ENCODE measurements around the gene CENPM. TPM values are rescaled to one million over a fixed set of nuclear protein-coding genes. Genes with fewer than 3 reads are reported as not detected.

The CENPM gene
- total and polyA plus RNA-seq, 2 experiments from 2014 or later, result 6.7 to 14.9 TPM

GRCh38 chr22:41947424-41948080 is 600 bp upstream of the CENPM start:
- Histone ChIP-seq H3K36me3 (replicated peaks; ENCODE audit: insufficient read depth, low read depth) (no peaks in the 10 kb centered on the region), H3K9me3 (ENCODE audit: low read depth) (no peaks in the 10 kb centered on the region), H3K9me2 (replicated peaks; ENCODE audit: insufficient read depth) (no peaks in the 10 kb centered on the region), H4K20me1 (ENCODE audit: insufficient read depth, poor library complexity, severe bottlenecking) (no peaks in the 10 kb centered on the region), H2AFZ (peak overlapping the region; percentile 27), H3K4me2 (peak overlapping the region; percentile 94), H3K4me1 (ENCODE audit: insufficient read depth) (peaks cover 6% of the 10 kb centered on the region), H3K27ac (no peak overlapping the region), H3K27me3 (no peaks in the 10 kb centered on the region), H3K79me2 (peaks cover 7% of the 10 kb centered on the region), H3K4me3 (no peak overlapping the region)
- DNase-seq (ENCODE audit: low spot score), result no peak
- 91% methylated on average over 16 of the region's 21 CpGs for WGBS (ENCODE audit: low lambda C conversion rate, missing lambda C conversion rate)
- TF ChIP-seq EZH2phosphoT487 (IDR thresholded peaks at IDR 0.05; ENCODE audit: low read depth, severe bottlenecking, unreplicated experiment), result no peak
- no peak for TF ChIP-seq CTCF (IDR thresholded peaks at IDR 0.05; ENCODE audit: poor library complexity)
- no peak for TF ChIP-seq EZH2 (IDR thresholded peaks at IDR 0.05; ENCODE audit: borderline replicate concordance)

GRCh38 chr22:41943661-41944209 is 3.2 kb downstream of the CENPM start:
- Histone ChIP-seq H3K4me3 (no peak overlapping the region), H2AFZ (no peak overlapping the region), H3K27me3 (no peaks in the 10 kb centered on the region), H3K4me1 (ENCODE audit: insufficient read depth) (peaks cover 6% of the 10 kb centered on the region), H3K9me2 (replicated peaks; ENCODE audit: insufficient read depth) (no peaks in the 10 kb centered on the region), H3K9me3 (ENCODE audit: low read depth) (no peaks in the 10 kb centered on the region), H3K79me2 (peaks cover 7% of the 10 kb centered on the region), H3K36me3 (replicated peaks; ENCODE audit: insufficient read depth, low read depth) (no peaks in the 10 kb centered on the region), H4K20me1 (ENCODE audit: insufficient read depth, poor library complexity, severe bottlenecking) (no peaks in the 10 kb centered on the region), H3K4me2 (no peak overlapping the region), H3K27ac (no peak overlapping the region)
- TF ChIP-seq EZH2 (IDR thresholded peaks at IDR 0.05; ENCODE audit: borderline replicate concordance) (no peak), EZH2phosphoT487 (IDR thresholded peaks at IDR 0.05; ENCODE audit: low read depth, severe bottlenecking, unreplicated experiment) (no peak), CTCF (IDR thresholded peaks at IDR 0.05; ENCODE audit: poor library complexity) (no peak)
- no peak for DNase-seq (ENCODE audit: low spot score)
- WGBS (ENCODE audit: low lambda C conversion rate, missing lambda C conversion rate), result 86% methylated on average over 9 of the region's 9 CpGs

- no peak overlapping the region for H2AFZ ChIP-seq
- H3K36me3 ChIP-seq (replicated peaks; ENCODE audit: insufficient read depth, low read depth), result no peaks in the 10 kb centered on the region
- peaks cover 7% of the 10 kb centered on the region for H3K79me2 ChIP-seq
- DNase-seq (ENCODE audit: low spot score), result peak; percentile 90
- no peaks in the 10 kb centered on the region for H3K9me2 ChIP-seq (replicated peaks; ENCODE audit: insufficient read depth)
- H3K27ac ChIP-seq, result peak overlapping the region; percentile 75
- no peaks in the 10 kb centered on the region for H4K20me1 ChIP-seq (ENCODE audit: insufficient read depth, poor library complexity, severe bottlenecking)
- no peak overlapping the region for H3K4me2 ChIP-seq
- no peaks in the 10 kb centered on the region for H3K9me3 ChIP-seq (ENCODE audit: low read depth)
- H3K4me3 ChIP-seq, result no peak overlapping the region
- peaks cover 6% of the 10 kb centered on the region for H3K4me1 ChIP-seq (ENCODE audit: insufficient read depth)
- 69% methylated on average over 13 of the region's 13 CpGs for WGBS (ENCODE audit: low lambda C conversion rate, missing lambda C conversion rate)
- no peaks in the 10 kb centered on the region for H3K27me3 ChIP-seq
- TF ChIP-seq EZH2phosphoT487 (IDR thresholded peaks at IDR 0.05; ENCODE audit: low read depth, severe bottlenecking, unreplicated experiment) (no peak), CTCF (IDR thresholded peaks at IDR 0.05; ENCODE audit: poor library complexity) (peak; percentile 80)
Measured at GRCh38 chr22:41940832-41941765, 5.9 kb downstream of the CENPM start.
